ENCODE results near the gene ISCU. TPM values are rescaled to one million over a fixed set of nuclear protein-coding genes. Genes with fewer than 3 reads are reported as not detected.
A peak's percentile ranks its signal among the peaks of the same experiment; 100 is the strongest.

The ISCU gene
- total RNA-seq, 1 donor = 137 TPM

- Histone ChIP-seq H3K9me3 (ENCODE audit: low read depth, low read length) (no peaks in the 10 kb centered on the region), H3K4me3 (ENCODE audit: low read length) (peak within 1 kb of the TSS; percentile 97), H3K27me3 (ENCODE audit: insufficient read depth, low read length) (no peaks in the 10 kb centered on the region), H3K4me1 (ENCODE audit: insufficient read depth, low read length) (peaks cover 58% of the 10 kb centered on the region)
These were observed 1.4 kb upstream of the ISCU start, which contains the start of gene SART3 for GRCh38 chr12:108560752-108561719. TSS of gene SART3 (minus strand) at chr12:108561173. CDS start at chr12:108561154, 19 bp downstream.

- peaks cover 60% of the 10 kb centered on the region for H3K4me1 ChIP-seq (ENCODE audit: insufficient read depth, low read length)
These were observed 496 bp upstream of the ISCU start for GRCh38 chr12:108561852-108562347.

GRCh38 chr12:108563136-108563803 lies 874 bp downstream of the ISCU start:
- Histone ChIP-seq H3K9me3 (ENCODE audit: low read depth, low read length) (no peaks in the 10 kb centered on the region), H3K4me3 (ENCODE audit: low read length) (peak overlapping the region; percentile 97), H3K27me3 (ENCODE audit: insufficient read depth, low read length) (no peaks in the 10 kb centered on the region), H3K4me1 (ENCODE audit: insufficient read depth, low read length) (peaks cover 64% of the 10 kb centered on the region)

More at GRCh38 chr12:108561852-108562347, 496 bp upstream of the ISCU start:
- no peaks in the 10 kb centered on the region for H3K9me3 ChIP-seq (ENCODE audit: low read depth, low read length)
- no peaks in the 10 kb centered on the region for H3K27me3 ChIP-seq (ENCODE audit: insufficient read depth, low read length)
- H3K4me3 ChIP-seq (ENCODE audit: low read length) = peak overlapping the region; percentile 97

GRCh38 chr12:108563804-108564151 lies 1.4 kb downstream of the ISCU start:
- Histone ChIP-seq H3K9me3 (ENCODE audit: low read depth, low read length) (no peaks in the 10 kb centered on the region), H3K4me3 (ENCODE audit: low read length) (no peak overlapping the region), H3K27me3 (ENCODE audit: insufficient read depth, low read length) (no peaks in the 10 kb centered on the region), H3K4me1 (ENCODE audit: insufficient read depth, low read length) (peaks cover 63% of the 10 kb centered on the region)

GRCh38 chr12:108564724-108565123 lies 2.3 kb downstream of the ISCU start:
- Histone ChIP-seq H3K9me3 (ENCODE audit: low read depth, low read length) (no peaks in the 10 kb centered on the region), H3K4me1 (ENCODE audit: insufficient read depth, low read length) (peaks cover 63% of the 10 kb centered on the region), H3K27me3 (ENCODE audit: insufficient read depth, low read length) (no peaks in the 10 kb centered on the region), H3K4me3 (ENCODE audit: low read length) (no peak overlapping the region)

- H3K9me3 ChIP-seq (ENCODE audit: low read depth, low read length) = no peaks in the 10 kb centered on the region
- peaks cover 63% of the 10 kb centered on the region for H3K4me1 ChIP-seq (ENCODE audit: insufficient read depth, low read length)
- no peaks in the 10 kb centered on the region for H3K27me3 ChIP-seq (ENCODE audit: insufficient read depth, low read length)
- H3K4me3 ChIP-seq (ENCODE audit: low read length) = no peak overlapping the region
These were observed 2.8 kb downstream of the ISCU start for GRCh38 chr12:108565146-108565545.

- peaks cover 62% of the 10 kb centered on the region for H3K4me1 ChIP-seq (ENCODE audit: insufficient read depth, low read length)
- no peak overlapping the region for H3K4me3 ChIP-seq (ENCODE audit: low read length)
- H3K27me3 ChIP-seq (ENCODE audit: insufficient read depth, low read length) = no peaks in the 10 kb centered on the region
- H3K9me3 ChIP-seq (ENCODE audit: low read depth, low read length) = no peaks in the 10 kb centered on the region
These were observed 3.6 kb downstream of the ISCU start for GRCh38 chr12:108565976-108566375.

GRCh38 chr12:108566452-108566851 lies 4.1 kb downstream of the ISCU start:
- Histone ChIP-seq H3K27me3 (ENCODE audit: insufficient read depth, low read length) (no peaks in the 10 kb centered on the region), H3K4me1 (ENCODE audit: insufficient read depth, low read length) (peaks cover 65% of the 10 kb centered on the region), H3K4me3 (ENCODE audit: low read length) (no peak overlapping the region), H3K9me3 (ENCODE audit: low read depth, low read length) (no peaks in the 10 kb centered on the region)

GRCh38 chr12:108567406-108568337 lies 5.3 kb downstream of the ISCU start:
- no peaks in the 10 kb centered on the region for H3K27me3 ChIP-seq (ENCODE audit: insufficient read depth, low read length)
- peaks cover 61% of the 10 kb centered on the region for H3K4me1 ChIP-seq (ENCODE audit: insufficient read depth, low read length)
- no peaks in the 10 kb centered on the region for H3K9me3 ChIP-seq (ENCODE audit: low read depth, low read length)
- H3K4me3 ChIP-seq (ENCODE audit: low read length) = no peak overlapping the region

- H3K4me3 ChIP-seq (ENCODE audit: low read length) = no peak overlapping the region
- no peaks in the 10 kb centered on the region for H3K27me3 ChIP-seq (ENCODE audit: insufficient read depth, low read length)
- H3K4me1 ChIP-seq (ENCODE audit: insufficient read depth, low read length) = peaks cover 53% of the 10 kb centered on the region
- H3K9me3 ChIP-seq (ENCODE audit: low read depth, low read length) = no peaks in the 10 kb centered on the region
These were observed 6.2 kb downstream of the ISCU start for GRCh38 chr12:108568338-108569154.

- Histone ChIP-seq H3K9me3 (ENCODE audit: low read depth, low read length) (no peaks in the 10 kb centered on the region), H3K4me1 (ENCODE audit: insufficient read depth, low read length) (peaks cover 45% of the 10 kb centered on the region), H3K4me3 (ENCODE audit: low read length) (no peak overlapping the region), H3K27me3 (ENCODE audit: insufficient read depth, low read length) (no peaks in the 10 kb centered on the region)
These were observed 8.6 kb downstream of the ISCU start for GRCh38 chr12:108570743-108571608.

GRCh38 chr12:108571609-108572165 lies 9.3 kb downstream of the ISCU start:
- Histone ChIP-seq H3K4me1 (ENCODE audit: insufficient read depth, low read length) (peaks cover 37% of the 10 kb centered on the region), H3K9me3 (ENCODE audit: low read depth, low read length) (no peaks in the 10 kb centered on the region), H3K27me3 (ENCODE audit: insufficient read depth, low read length) (no peaks in the 10 kb centered on the region), H3K4me3 (ENCODE audit: low read length) (no peak overlapping the region)

All from mononuclear cell (primary cell).